ENCODE measurements around the gene DCUN1D4.
A peak's percentile ranks its signal among the peaks of the same experiment; 100 is the strongest.
"Not testable (repeated sequence)": the region's sequence is repeated elsewhere in the genome, so short reads cannot be mapped to it uniquely, and the experiment has no call there.

The DCUN1D4 gene

DNA sequence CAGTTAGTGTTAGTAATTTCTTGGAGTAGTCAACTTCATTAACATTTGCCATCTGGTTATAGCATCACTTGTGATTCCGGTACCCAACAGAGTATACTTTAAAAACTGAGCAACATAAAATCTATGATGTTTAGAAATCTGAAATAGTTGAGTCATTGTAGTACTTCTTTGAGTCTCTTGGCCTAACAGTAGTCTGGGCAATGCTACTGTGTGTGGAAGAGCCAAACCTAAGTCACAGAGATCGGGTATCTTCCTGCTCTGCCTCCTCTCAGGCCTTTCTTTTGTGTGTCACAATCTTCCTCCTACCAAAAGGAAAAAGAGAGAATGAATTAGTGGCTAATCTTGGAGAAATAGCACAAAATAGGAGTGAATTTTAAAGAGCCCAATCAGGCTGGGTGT lies 25.5 kb downstream of the DCUN1D4 start:
- Mint-ChIP-seq H3K4me3 (no peak overlapping the region), H3K4me1 (no peaks in the 10 kb centered on the region), H3K9me3 (no peaks in the 10 kb centered on the region), H3K27me3 (no peaks in the 10 kb centered on the region), H3K27ac (no peak overlapping the region)
- no peak for ATAC-seq
- DNase-seq = no peak

DNA sequence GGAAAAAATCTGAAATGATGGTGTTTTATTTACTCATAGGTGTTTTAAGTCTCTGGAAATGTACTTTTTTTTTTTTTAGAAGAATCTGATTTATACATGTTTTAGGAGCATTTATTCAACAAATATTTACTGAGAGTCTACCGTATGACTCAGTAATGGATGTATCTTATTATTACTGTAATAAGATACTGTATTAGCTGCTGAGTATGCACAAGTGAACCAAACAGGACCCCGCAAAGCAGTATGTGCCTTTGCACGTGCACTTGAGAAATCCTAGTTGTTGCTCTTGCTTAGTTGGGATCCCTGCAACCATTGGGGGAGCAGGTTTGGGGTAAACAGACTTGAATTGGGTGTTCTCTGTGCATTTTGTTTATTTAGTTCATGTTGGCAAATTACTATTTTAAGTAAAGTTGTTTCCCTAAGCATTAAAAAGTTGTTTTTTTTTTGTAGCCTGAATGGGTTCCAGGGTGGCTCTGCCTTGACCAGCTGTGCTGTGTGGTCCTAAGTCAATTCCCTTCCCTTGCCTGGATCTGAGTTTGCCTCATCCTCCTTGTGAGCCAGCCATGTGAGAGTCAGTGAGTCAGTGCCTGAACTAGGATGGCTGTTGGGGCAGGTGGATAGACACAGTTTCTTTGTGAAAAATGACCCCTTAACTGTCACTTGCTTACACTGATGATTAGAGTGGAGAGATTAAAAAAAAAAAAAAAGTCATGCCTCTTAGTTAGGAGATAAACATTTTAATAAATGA lies 27.7 kb downstream of the DCUN1D4 start:
- H3K9me3 Mint-ChIP-seq = no peaks in the 10 kb centered on the region
- ATAC-seq (no peak), DNase-seq (no peak)
- H3K4me1 Mint-ChIP-seq = no peaks in the 10 kb centered on the region
- no peaks in the 10 kb centered on the region for H3K27me3 Mint-ChIP-seq
- no peak overlapping the region for H3K27ac Mint-ChIP-seq
- no peak overlapping the region for H3K4me3 Mint-ChIP-seq

GRCh38 chr4:51872283-51872997 lies 29.5 kb downstream of the DCUN1D4 start:
- H3K27ac Mint-ChIP-seq = peak overlapping the region in 1 of 2 donors; percentile 14
- no peaks in the 10 kb centered on the region for H3K9me3 Mint-ChIP-seq
- DNase-seq (no peak), ATAC-seq (no peak)
- H3K4me1 Mint-ChIP-seq = no peaks in the 10 kb centered on the region
- H3K27me3 Mint-ChIP-seq = no peaks in the 10 kb centered on the region
- H3K4me3 Mint-ChIP-seq = no peak overlapping the region

DNA sequence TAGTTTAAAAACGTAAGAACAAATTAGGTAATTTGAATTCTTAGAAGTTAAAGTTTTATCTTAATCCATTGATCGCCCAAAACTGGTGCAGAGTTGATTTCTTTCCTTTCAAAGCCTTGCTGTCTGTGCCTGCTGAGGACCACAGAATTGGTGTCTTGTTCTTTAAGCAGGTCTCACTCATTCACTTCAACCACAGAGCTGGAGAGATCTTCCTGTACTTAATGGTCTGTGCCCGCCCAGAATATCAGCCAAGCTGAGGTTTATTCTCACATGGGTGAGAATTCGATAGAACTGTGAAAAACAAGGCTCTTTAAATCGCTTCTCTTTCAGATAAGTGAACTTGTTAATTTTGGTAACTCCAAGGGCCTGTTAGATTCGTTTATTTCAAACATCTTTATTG lies 31.6 kb downstream of the DCUN1D4 start:
- no peaks in the 10 kb centered on the region for H3K4me1 Mint-ChIP-seq
- DNase-seq (no peak), ATAC-seq (no peak)
- H3K4me3 Mint-ChIP-seq = no peak overlapping the region
- H3K9me3 Mint-ChIP-seq = no peaks in the 10 kb centered on the region
- no peak overlapping the region for H3K27ac Mint-ChIP-seq
- no peaks in the 10 kb centered on the region for H3K27me3 Mint-ChIP-seq

DNA sequence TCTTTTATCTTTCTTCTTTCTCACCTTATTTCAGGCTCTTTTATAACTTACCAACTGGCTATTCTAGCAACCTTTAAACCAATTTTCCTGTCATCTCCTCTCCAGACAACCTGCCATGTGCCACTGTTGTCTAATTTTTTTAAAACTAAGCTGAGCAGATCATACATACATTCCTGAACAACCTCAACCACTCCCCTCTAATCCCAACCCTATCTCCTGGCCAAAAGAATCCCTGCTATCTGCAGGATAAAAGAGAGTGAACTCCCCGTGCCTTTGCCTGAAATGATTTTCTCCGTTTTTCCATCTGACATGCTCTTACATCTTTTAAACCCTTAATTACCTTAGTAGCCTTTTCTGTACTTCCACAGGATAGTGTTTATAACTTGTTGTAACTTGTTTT lies 35.5 kb downstream of the DCUN1D4 start:
- Mint-ChIP-seq H3K4me1 (no peaks in the 10 kb centered on the region), H3K4me3 (no peak overlapping the region)
- no peak for ATAC-seq

GRCh38 chr4:51880016-51880915 lies 37.3 kb downstream of the DCUN1D4 start:
- ATAC-seq (no peak), DNase-seq (no peak)
- no peak overlapping the region for H3K27ac Mint-ChIP-seq

More for the DNA sequence above, 35.5 kb downstream of the DCUN1D4 start:
- DNase-seq = no peak
- H3K9me3 Mint-ChIP-seq = no peaks in the 10 kb centered on the region
- H3K27ac Mint-ChIP-seq = no peak overlapping the region
- H3K27me3 Mint-ChIP-seq = no peaks in the 10 kb centered on the region

GRCh38 chr4:51884055-51884454 lies 41.1 kb downstream of the DCUN1D4 start:
- ATAC-seq (no peak), DNase-seq (no peak)
- Mint-ChIP-seq H3K4me1 (no peaks in the 10 kb centered on the region), H3K27me3 (no peaks in the 10 kb centered on the region), H3K9me3 (no peaks in the 10 kb centered on the region), H3K4me3 (no peak overlapping the region), H3K27ac (no peak overlapping the region)

More at GRCh38 chr4:51880016-51880915, 37.3 kb downstream of the DCUN1D4 start:
- H3K9me3 Mint-ChIP-seq = no peaks in the 10 kb centered on the region
- no peaks in the 10 kb centered on the region for H3K27me3 Mint-ChIP-seq
- no peak overlapping the region for H3K4me3 Mint-ChIP-seq
- H3K4me1 Mint-ChIP-seq = no peaks in the 10 kb centered on the region

DNA sequence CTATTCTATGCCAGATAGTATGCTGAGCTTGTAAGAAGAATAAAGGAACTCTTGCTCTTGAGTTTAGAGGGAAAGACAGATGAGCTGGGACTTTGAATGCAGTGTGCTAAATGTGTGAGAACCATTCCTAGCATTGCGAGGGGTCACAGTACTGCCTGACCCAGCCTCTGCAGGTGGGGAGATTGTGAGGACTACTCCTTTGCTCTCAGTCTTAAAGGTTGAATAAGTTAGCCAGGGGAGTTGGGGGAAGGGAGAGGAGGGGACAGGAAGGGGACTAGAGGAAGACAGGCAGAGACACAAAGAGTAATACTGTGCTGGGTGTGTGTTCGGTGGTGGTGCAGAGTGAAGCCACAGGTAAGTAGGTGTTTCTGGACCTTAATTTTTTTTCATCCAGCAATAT lies 41.7 kb downstream of the DCUN1D4 start:
- DNase-seq (no peak), ATAC-seq (no peak)
- Mint-ChIP-seq H3K9me3 (no peaks in the 10 kb centered on the region), H3K27me3 (no peaks in the 10 kb centered on the region), H3K4me1 (no peaks in the 10 kb centered on the region), H3K27ac (no peak overlapping the region), H3K4me3 (no peak overlapping the region)

DNA sequence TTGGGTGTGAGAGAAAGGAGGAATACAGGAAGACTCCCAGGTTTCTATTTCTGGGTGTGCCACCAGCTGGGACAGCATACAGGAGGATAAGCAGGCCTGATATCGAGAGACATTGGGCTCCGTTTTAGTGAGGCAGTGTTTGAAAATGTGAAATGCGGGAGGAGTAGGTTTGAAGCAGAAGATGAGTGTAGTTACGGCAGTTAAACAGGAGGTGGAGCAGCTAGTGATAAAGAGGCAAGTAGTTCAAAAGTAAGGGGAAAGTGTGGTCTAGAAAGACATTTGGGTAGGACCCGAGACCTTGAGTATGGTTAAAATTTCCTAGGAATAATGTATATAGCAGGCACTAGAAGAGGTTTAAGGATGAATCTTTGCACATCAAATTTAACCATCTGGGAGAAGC lies 42.4 kb downstream of the DCUN1D4 start:
- H3K4me3 Mint-ChIP-seq = no peak overlapping the region
- no peak for ATAC-seq
- DNase-seq = no peak
- H3K4me1 Mint-ChIP-seq = no peaks in the 10 kb centered on the region
- H3K27me3 Mint-ChIP-seq = no peaks in the 10 kb centered on the region
- no peaks in the 10 kb centered on the region for H3K9me3 Mint-ChIP-seq
- H3K27ac Mint-ChIP-seq = peak overlapping the region in 1 of 2 donors; percentile 28

GRCh38 chr4:51890760-51891159 lies 47.8 kb downstream of the DCUN1D4 start:
- H3K4me3 Mint-ChIP-seq = no peak overlapping the region
- H3K4me1 Mint-ChIP-seq = peaks cover 10% of the 10 kb centered on the region
- ATAC-seq (no peak), DNase-seq (no peak)
- no peaks in the 10 kb centered on the region for H3K9me3 Mint-ChIP-seq
- no peaks in the 10 kb centered on the region for H3K27me3 Mint-ChIP-seq
- no peak overlapping the region for H3K27ac Mint-ChIP-seq

GRCh38 chr4:51893402-51893801 lies 50.4 kb downstream of the DCUN1D4 start:
- H3K4me3 Mint-ChIP-seq, H3K27ac Mint-ChIP-seq, ATAC-seq, H3K27me3 Mint-ChIP-seq, H3K9me3 Mint-ChIP-seq, DNase-seq: not testable (repeated sequence)
- peaks cover 21% of the 10 kb centered on the region for H3K4me1 Mint-ChIP-seq

DNA sequence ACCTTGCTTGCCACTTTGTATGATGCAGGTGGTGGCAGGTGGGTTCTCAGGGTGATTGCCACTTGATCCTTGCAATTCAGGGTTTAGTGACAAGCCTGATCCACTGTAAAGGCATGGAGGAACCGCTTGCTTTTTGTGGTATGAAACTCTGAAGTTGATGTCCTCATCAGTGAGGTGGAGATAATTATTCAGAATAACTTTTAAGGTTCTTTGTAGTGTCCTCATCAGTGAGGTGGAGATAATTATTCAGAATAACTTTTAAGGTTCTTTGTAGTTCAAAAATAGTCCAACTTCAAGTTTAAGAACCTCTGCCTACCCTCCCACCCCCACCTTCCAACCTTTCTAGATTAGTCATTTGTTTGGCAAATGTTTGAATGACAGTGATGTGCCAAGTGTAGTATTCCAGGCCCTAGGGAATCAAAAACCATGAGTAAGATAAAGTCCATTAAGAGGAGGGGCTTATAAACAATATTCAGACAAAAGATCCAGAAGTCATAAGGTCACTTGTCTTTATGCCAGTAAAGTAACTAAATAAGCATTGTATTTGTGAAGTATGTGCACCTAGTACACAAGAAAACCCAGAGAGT lies 51.2 kb downstream of the DCUN1D4 start:
- no peaks in the 10 kb centered on the region for H3K9me3 Mint-ChIP-seq
- H3K4me3 Mint-ChIP-seq = no peak overlapping the region
- no peaks in the 10 kb centered on the region for H3K27me3 Mint-ChIP-seq
- no peak for DNase-seq
- H3K27ac Mint-ChIP-seq = no peak overlapping the region
- ATAC-seq = no peak
- peaks cover 21% of the 10 kb centered on the region for H3K4me1 Mint-ChIP-seq

DNA sequence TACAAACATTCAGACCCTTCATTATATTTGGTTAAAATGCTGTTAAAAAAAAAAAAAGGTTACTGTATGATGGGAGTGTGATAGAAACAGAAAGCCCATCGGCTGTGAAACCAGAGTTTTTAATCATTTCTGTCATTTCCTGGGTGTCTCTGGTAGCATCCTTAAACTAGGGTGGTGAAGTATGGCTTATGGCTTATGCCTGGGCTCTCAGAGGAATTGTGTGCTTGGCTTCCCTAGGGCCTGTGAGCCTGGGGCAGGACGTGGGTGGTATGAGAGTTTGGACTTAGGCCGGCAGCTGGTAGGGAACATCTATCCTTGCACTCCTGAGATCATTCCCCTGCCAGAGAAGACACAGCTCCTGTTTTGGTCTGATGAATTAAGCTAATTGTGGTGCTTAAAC lies 52.2 kb downstream of the DCUN1D4 start:
- peak; percentile 44 for ATAC-seq
- no peak for DNase-seq
- Mint-ChIP-seq H3K4me3 (no peak overlapping the region), H3K27me3 (no peaks in the 10 kb centered on the region), H3K4me1 (peaks cover 21% of the 10 kb centered on the region), H3K27ac (peak overlapping the region in 1 of 2 donors; percentile 48), H3K9me3 (no peaks in the 10 kb centered on the region)

DNA sequence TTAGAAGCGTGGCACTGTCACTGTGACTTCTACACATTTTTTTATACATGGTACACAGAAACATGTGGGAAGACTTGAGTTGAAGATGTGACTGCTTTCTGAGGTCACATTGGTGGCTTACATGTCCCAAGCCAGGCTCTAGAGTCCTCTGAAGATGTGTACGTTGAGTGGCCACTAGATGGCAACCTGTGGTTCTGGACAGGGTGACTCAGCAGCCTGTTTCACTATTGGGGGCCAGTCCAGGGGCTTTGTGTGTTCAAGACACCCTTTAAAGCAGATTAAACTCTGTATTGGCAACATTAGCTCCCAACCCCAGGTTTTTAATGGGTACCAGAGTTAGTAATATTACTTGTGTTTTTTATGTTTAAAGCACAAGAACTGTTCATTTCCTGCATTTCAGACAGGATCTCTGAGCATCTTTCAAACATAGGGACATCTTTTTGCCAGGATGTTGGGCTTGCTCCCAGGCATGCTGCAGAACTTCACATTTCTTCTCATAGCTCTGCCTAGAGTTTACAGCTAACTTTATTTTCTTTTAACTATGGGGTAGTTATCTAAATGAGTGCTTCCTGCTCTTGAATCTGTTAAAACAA lies 53.0 kb downstream of the DCUN1D4 start:
- DNase-seq = peak; percentile 46 to 59
- Mint-ChIP-seq H3K27me3 (no peaks in the 10 kb centered on the region), H3K27ac (peak overlapping the region in 1 of 2 donors; percentile 14), H3K9me3 (no peaks in the 10 kb centered on the region), H3K4me1 (peaks cover 21% of the 10 kb centered on the region), H3K4me3 (no peak overlapping the region)
- peak; percentile 98 for ATAC-seq

- ATAC-seq = no peak
- Mint-ChIP-seq H3K27me3 (no peaks in the 10 kb centered on the region), H3K4me3 (no peak overlapping the region), H3K4me1 (peaks cover 7% of the 10 kb centered on the region), H3K9me3 (no peaks in the 10 kb centered on the region), H3K27ac (peak overlapping the region in 1 of 2 donors; percentile 5)
- no peak for DNase-seq
Observed at GRCh38 chr4:51901363-51901762, 58.4 kb downstream of the DCUN1D4 start.

All from stimulated activated naive CD8-positive, alpha-beta T cell treated with anti-CD3 and anti-CD28 coated beads, Interleukin-15, amount 100 ng/mL, for 72 hours (primary cell).